CD14-positive monocyte (primary cell): ENCODE data around the gene NRROS. TPM values are rescaled to one million over a fixed set of nuclear protein-coding genes. Genes with fewer than 3 reads are reported as not detected.

Experiments
- DNase-seq, 3 donors: peaks; one replicate each; pipeline ENCODE4 v3.0.0-alpha.2; 2011 to 2022
- H2AFZ ChIP-seq: 2 replicates; pipeline ENCODE4 v1.6.0; 2012; ENCODE audit warnings: mild to moderate bottlenecking, low read depth, low read length, inconsistent platforms; ENCODE audit not compliant: insufficient read depth, poor library complexity, severe bottlenecking
- H3K27ac ChIP-seq, 2 donors: 1 replicate in 1 of 2; 2 replicates in 1 of 2; pipeline ENCODE4 v1.5.1; 2012 to 2013; ENCODE audit warnings: low read length in 2 of 2, control low read depth in 1 of 2, inconsistent platforms in 1 of 2, low read depth in 1 of 2, mild to moderate bottlenecking in 1 of 2
- H3K27me3 ChIP-seq, 2 donors: one replicate each; pipeline versions ENCODE4 v1.6.0 to v1.6.1; 2011 to 2013; ENCODE audit warnings: low read length in 2 of 2; ENCODE audit not compliant: control insufficient read depth in 2 of 2, insufficient read depth in 2 of 2
- H3K36me3 ChIP-seq, 2 donors: replicated peaks in 1 of 2; 1 replicate in 1 of 2; 2 replicates in 1 of 2; pipeline versions ENCODE4 v1.5.1 to v1.6.1; 2012 to 2013; ENCODE audit warnings: low read length in 2 of 2, control low read depth in 1 of 2, inconsistent platforms in 1 of 2, mild to moderate bottlenecking in 1 of 2; ENCODE audit not compliant: insufficient read depth in 2 of 2, control insufficient read depth in 1 of 2
- H3K4me1 ChIP-seq, 2 donors: 1 replicate in 1 of 2; 2 replicates in 1 of 2; pipeline versions ENCODE4 v1.5.1 to v1.6.1; 2012 to 2013; ENCODE audit warnings: low read length in 2 of 2, control low read depth in 1 of 2, inconsistent platforms in 1 of 2, mild to moderate bottlenecking in 1 of 2, moderate library complexity in 1 of 2; ENCODE audit not compliant: insufficient read depth in 2 of 2, control insufficient read depth in 1 of 2
- H3K4me2 ChIP-seq: replicated peaks from 2 replicates; pipeline ENCODE3; 2012; ENCODE audit warnings: low read length, moderate library complexity, mild to moderate bottlenecking; ENCODE audit not compliant: poor library complexity, severe bottlenecking; ENCODE audit errors: extremely low read depth
- H3K4me3 ChIP-seq, 3 experiments: fragments of 200-600 bp in 1 of 3; sonication (generic) in 1 of 3; replicated peaks in 1 of 3; 1 replicate in 2 of 3; 2 replicates in 1 of 3; pipeline ENCODE4 v1.5.1; 2011 to 2013; ENCODE audit warnings: low read length in 3 of 3, mild to moderate bottlenecking in 3 of 3, control low read depth in 2 of 3, low read depth in 2 of 3, inconsistent platforms in 1 of 3, moderate library complexity in 1 of 3
- H3K79me2 ChIP-seq: 2 replicates; pipeline ENCODE4 v1.6.0; 2012; ENCODE audit warnings: mild to moderate bottlenecking, control low read depth, inconsistent platforms, low read length, moderate library complexity; ENCODE audit not compliant: insufficient read depth
- H3K9ac ChIP-seq: 2 replicates; pipeline ENCODE4 v1.6.0; 2017; ENCODE audit warnings: low read length, mild to moderate bottlenecking; ENCODE audit not compliant: insufficient read depth, poor library complexity, severe bottlenecking
- H3K9me3 ChIP-seq, 2 donors: replicated peaks in 1 of 2; 1 replicate in 1 of 2; 2 replicates in 1 of 2; pipeline versions ENCODE4 v1.5.1 to v1.6.1; 2012 to 2013; ENCODE audit warnings: low read length in 2 of 2, control low read depth in 1 of 2; ENCODE audit not compliant: control insufficient read depth in 1 of 2, insufficient read depth in 1 of 2
- H4K20me1 ChIP-seq: 2 replicates; pipeline ENCODE4 v1.6.0; 2012; ENCODE audit warnings: mild to moderate bottlenecking, low read length, control low read depth, moderate library complexity; ENCODE audit not compliant: insufficient read depth
- H3K27ac Mint-ChIP-seq, 7 donors: one replicate each; pipeline ENCODE4 v1.8.0; 2020; ENCODE audit warnings: mild to moderate bottlenecking in 7 of 7, mixed read lengths in 7 of 7, moderate library complexity in 6 of 7, inconsistent platforms in 2 of 7
- H3K27me3 Mint-ChIP-seq, 3 donors: one replicate each; pipeline ENCODE4 v1.8.0; 2021 to 2022; ENCODE audit warnings: low read depth in 3 of 3, mild to moderate bottlenecking in 3 of 3, mixed read lengths in 3 of 3, moderate library complexity in 3 of 3, inconsistent platforms in 1 of 3
- H3K36me3 Mint-ChIP-seq, 2 donors: one replicate each; pipeline ENCODE4 v1.8.0; 2020; ENCODE audit warnings: mixed read lengths in 2 of 2, inconsistent platforms in 1 of 2, mild to moderate bottlenecking in 1 of 2
- H3K4me1 Mint-ChIP-seq: one replicate; pipeline ENCODE4 v1.8.0; 2020; ENCODE audit warnings: mild to moderate bottlenecking, mixed read lengths
- H3K4me3 Mint-ChIP-seq, 2 donors: one replicate each; pipeline ENCODE4 v1.8.0; 2020; ENCODE audit warnings: mild to moderate bottlenecking in 2 of 2, mixed read lengths in 2 of 2, moderate library complexity in 1 of 2
- H3K9me3 Mint-ChIP-seq, 7 donors: one replicate each; pipeline ENCODE4 v1.8.0; 2020 to 2022; ENCODE audit warnings: mixed read lengths in 7 of 7, mild to moderate bottlenecking in 6 of 7, moderate library complexity in 6 of 7, inconsistent platforms in 2 of 7
- WGBS: methylation state at CpG from one replicate; pipeline ENCODE4 v1.1.5; 2013; ENCODE audit warnings: missing lambda C conversion rate; ENCODE audit not compliant: insufficient coverage; 5-methylcytosine and 5-hydroxymethylcytosine counted together
- intact Hi-C, 2 donors: fragments of 100-400 bp; cut with micrococcal nuclease; formaldehyde crosslinking; loops; one replicate each; pipeline versions ENCODE4 v1.15.0 to v1.15.1; 2023
- polyA plus RNA-seq, 3 donors: library from polyadenylated mRNA; depleted of rRNA in 1 of 3; unstranded in 2 of 3; stranded (reverse) in 1 of 3; fragments of 300-500 nt in 2 of 3; fragments of >200 nt in 1 of 3; fragmentation: Illumina TruSeq in 2 of 3; gene quantifications; 1 replicate in 2 of 3; 2 replicates in 1 of 3; pipeline ENCODE4 v1.2.3, GENCODE V29; 2012 to 2021
- TF ChIP-seq, protein P1 (sequence below): fragments of 200-600 bp; IDR thresholded peaks from one replicate; pipeline ENCODE4 v1.8.0; 2022; ENCODE audit warnings: antibody characterized with exemption, mild to moderate bottlenecking

Gene NRROS
- polyA plus RNA-seq, 3 donors: 5.9 to 109 (median 7.5) TPM

GRCh38 chr3:196694202-196694638 lies 54.7 kb downstream of the NRROS start:
- H3K27ac ChIP-seq: peak overlapping the region; percentile 52 to 71
- peaks cover 0 to 7% of the 10 kb centered on the region in 2 donors for H3K36me3 ChIP-seq
- Mint-ChIP-seq H3K4me3 (no peak overlapping the region), H3K27me3 (peaks cover 0 to 2% (median 0%) of the 10 kb centered on the region in 3 donors), H3K27ac (peak overlapping the region in 5 of 7 donors; percentile 54 to 94 (median 75)), H3K4me1 (peaks cover 52% of the 10 kb centered on the region), H3K36me3 (peaks cover 5 to 45% of the 10 kb centered on the region in 2 donors), H3K9me3 (peaks cover 0 to 4% (median 1%) of the 10 kb centered on the region in 7 donors)
- WGBS: no CpG with 5 or more reads among the region's 1 CpG
- no peaks in the 10 kb centered on the region for H3K9me3 ChIP-seq
- peaks cover 50 to 51% of the 10 kb centered on the region in 2 donors for H3K4me1 ChIP-seq
- H4K20me1 ChIP-seq: peaks cover 6% of the 10 kb centered on the region
- TF ChIP-seq, protein P1, sequence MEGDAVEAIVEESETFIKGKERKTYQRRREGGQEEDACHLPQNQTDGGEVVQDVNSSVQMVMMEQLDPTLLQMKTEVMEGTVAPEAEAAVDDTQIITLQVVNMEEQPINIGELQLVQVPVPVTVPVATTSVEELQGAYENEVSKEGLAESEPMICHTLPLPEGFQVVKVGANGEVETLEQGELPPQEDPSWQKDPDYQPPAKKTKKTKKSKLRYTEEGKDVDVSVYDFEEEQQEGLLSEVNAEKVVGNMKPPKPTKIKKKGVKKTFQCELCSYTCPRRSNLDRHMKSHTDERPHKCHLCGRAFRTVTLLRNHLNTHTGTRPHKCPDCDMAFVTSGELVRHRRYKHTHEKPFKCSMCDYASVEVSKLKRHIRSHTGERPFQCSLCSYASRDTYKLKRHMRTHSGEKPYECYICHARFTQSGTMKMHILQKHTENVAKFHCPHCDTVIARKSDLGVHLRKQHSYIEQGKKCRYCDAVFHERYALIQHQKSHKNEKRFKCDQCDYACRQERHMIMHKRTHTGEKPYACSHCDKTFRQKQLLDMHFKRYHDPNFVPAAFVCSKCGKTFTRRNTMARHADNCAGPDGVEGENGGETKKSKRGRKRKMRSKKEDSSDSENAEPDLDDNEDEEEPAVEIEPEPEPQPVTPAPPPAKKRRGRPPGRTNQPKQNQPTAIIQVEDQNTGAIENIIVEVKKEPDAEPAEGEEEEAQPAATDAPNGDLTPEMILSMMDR: peak; percentile 31
- peak; percentile 15 to 32 (median 16) for DNase-seq
- no peaks in the 10 kb centered on the region for H3K27me3 ChIP-seq
- peaks cover 75% of the 10 kb centered on the region for H3K79me2 ChIP-seq
- intact Hi-C loops: loop anchor here in 1 of 2 donors (5.0 to 10.0 kb wide), 2 partner anchors 167 to 439 kb away; no protein-coding TSS in a partner anchor
- no peak overlapping the region for H3K4me2 ChIP-seq
- H3K4me3 ChIP-seq: no peak overlapping the region
- no peak overlapping the region for H2AFZ ChIP-seq
- H3K9ac ChIP-seq: no peak overlapping the region

DNA sequence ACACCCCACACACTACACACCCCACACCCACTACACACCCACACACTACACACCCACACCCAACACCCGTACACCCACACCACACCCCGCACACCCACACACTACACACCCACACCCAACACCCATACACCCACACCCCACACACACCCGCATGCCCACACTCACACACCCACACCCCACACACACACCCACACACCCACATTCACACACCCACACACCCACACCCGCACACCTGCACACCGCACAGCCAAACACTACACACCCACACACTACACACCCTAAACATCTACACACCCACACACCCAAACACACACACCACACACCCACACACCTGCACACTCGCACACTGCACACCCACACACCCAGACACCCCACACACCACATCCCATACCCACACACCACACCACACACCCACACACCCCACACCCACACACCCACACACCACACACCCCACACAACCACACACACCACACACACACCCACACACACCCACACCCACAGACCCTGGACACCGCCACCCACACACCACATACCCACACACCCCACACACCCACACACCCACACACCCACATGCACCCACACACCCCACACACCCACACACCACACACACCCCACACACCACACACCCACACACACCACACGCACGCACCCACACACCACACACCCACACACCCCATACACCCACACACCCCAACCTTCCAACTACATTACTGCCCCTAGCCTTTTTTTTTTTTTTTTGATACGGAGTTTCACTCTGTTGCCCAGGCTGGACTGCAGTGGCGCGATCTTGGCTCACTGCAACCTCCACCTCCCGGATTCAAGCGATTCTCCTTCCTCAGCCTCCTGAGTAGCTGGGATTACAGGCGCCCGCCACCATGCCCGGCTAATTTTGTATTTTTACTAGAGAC lies 55.7 kb downstream of the NRROS start:
- H3K27me3 ChIP-seq: no peaks in the 10 kb centered on the region
- peaks cover 4 to 13% of the 10 kb centered on the region in 2 donors for H3K36me3 ChIP-seq
- H3K79me2 ChIP-seq: peaks cover 66% of the 10 kb centered on the region
- no peak for DNase-seq
- H3K9me3 ChIP-seq: no peaks in the 10 kb centered on the region
- peaks cover 12% of the 10 kb centered on the region for H4K20me1 ChIP-seq
- H2AFZ ChIP-seq: no peak overlapping the region
- H3K9ac ChIP-seq: no peak overlapping the region
- WGBS: 99% methylated on average over 10 of the region's 17 CpGs
- Mint-ChIP-seq H3K4me3 (no peak overlapping the region), H3K4me1 (peaks cover 54% of the 10 kb centered on the region), H3K36me3 (peaks cover 11 to 52% of the 10 kb centered on the region in 2 donors), H3K9me3 (peaks cover 0 to 4% (median 1%) of the 10 kb centered on the region in 7 donors), H3K27me3 (peaks cover 0 to 2% (median 0%) of the 10 kb centered on the region in 3 donors), H3K27ac (peak overlapping the region in 2 of 7 donors; percentile 71 to 80)
- TF ChIP-seq, protein P1: no peak
- H3K4me2 ChIP-seq: no peak overlapping the region
- intact Hi-C loops: loop anchor here in 1 of 2 donors (5.0 to 10.0 kb wide), 2 partner anchors 168 to 440 kb away; no protein-coding TSS in a partner anchor
- peaks cover 41% of the 10 kb centered on the region in 2 donors for H3K4me1 ChIP-seq
- H3K4me3 ChIP-seq: no peak overlapping the region
- H3K27ac ChIP-seq: peak overlapping the region; percentile 3 to 71
